ENCODE results near the gene HCK. TPM values are rescaled to one million over a fixed set of nuclear protein-coding genes. Genes with fewer than 3 reads are reported as not detected.

Gene HCK
- total RNA-seq, 1 donor from 2014 or later, result 0.78 TPM

- DNase-seq, result no peak
- Mint-ChIP-seq H3K27ac (ENCODE audit: unreplicated experiment) (peak overlapping the region; percentile 36), H3K4me3 (ENCODE audit: unreplicated experiment) (no peak overlapping the region), H3K36me3 (ENCODE audit: unreplicated experiment) (peaks cover 2% of the 10 kb centered on the region), H3K4me1 (ENCODE audit: low read depth, unreplicated experiment) (peaks cover 9% of the 10 kb centered on the region), H3K27me3 (ENCODE audit: unreplicated experiment) (peaks cover 9% of the 10 kb centered on the region), H3K9me3 (ENCODE audit: unreplicated experiment) (peaks cover 10% of the 10 kb centered on the region)
- TF ChIP-seq CTCF (IDR thresholded peaks at IDR 0.05; ENCODE audit: partially characterized antibody, unreplicated experiment), result no peak
Measured at GRCh38 chr20:32068174-32068573, 16.1 kb downstream of the HCK start.

- H3K4me3 Mint-ChIP-seq (ENCODE audit: unreplicated experiment), result no peak overlapping the region
- no peak for DNase-seq
- H3K27me3 Mint-ChIP-seq (ENCODE audit: unreplicated experiment), result peaks cover 9% of the 10 kb centered on the region
- TF ChIP-seq CTCF (IDR thresholded peaks at IDR 0.05; ENCODE audit: partially characterized antibody, unreplicated experiment), result no peak
- H3K27ac Mint-ChIP-seq (ENCODE audit: unreplicated experiment), result no peak overlapping the region
- H3K9me3 Mint-ChIP-seq (ENCODE audit: unreplicated experiment), result peaks cover 11% of the 10 kb centered on the region
- H3K36me3 Mint-ChIP-seq (ENCODE audit: unreplicated experiment), result peaks cover 5% of the 10 kb centered on the region
- H3K4me1 Mint-ChIP-seq (ENCODE audit: low read depth, unreplicated experiment), result peaks cover 9% of the 10 kb centered on the region
Measured at GRCh38 chr20:32069711-32070110, 17.7 kb downstream of the HCK start.

- Mint-ChIP-seq H3K4me1 (ENCODE audit: low read depth, unreplicated experiment) (peaks cover 9% of the 10 kb centered on the region), H3K36me3 (ENCODE audit: unreplicated experiment) (peaks cover 5% of the 10 kb centered on the region), H3K4me3 (ENCODE audit: unreplicated experiment) (no peak overlapping the region), H3K27ac (ENCODE audit: unreplicated experiment) (no peak overlapping the region), H3K9me3 (ENCODE audit: unreplicated experiment) (peaks cover 12% of the 10 kb centered on the region), H3K27me3 (ENCODE audit: unreplicated experiment) (peaks cover 10% of the 10 kb centered on the region)
- no peak for DNase-seq
- TF ChIP-seq CTCF (IDR thresholded peaks at IDR 0.05; ENCODE audit: partially characterized antibody, unreplicated experiment), result no peak
Measured at GRCh38 chr20:32070282-32070681, 18.2 kb downstream of the HCK start.

- no peak for DNase-seq
- Mint-ChIP-seq H3K27me3 (ENCODE audit: unreplicated experiment) (peaks cover 14% of the 10 kb centered on the region), H3K36me3 (ENCODE audit: unreplicated experiment) (peaks cover 9% of the 10 kb centered on the region), H3K9me3 (ENCODE audit: unreplicated experiment) (peaks cover 13% of the 10 kb centered on the region), H3K4me3 (ENCODE audit: unreplicated experiment) (no peak overlapping the region), H3K27ac (ENCODE audit: unreplicated experiment) (no peak overlapping the region), H3K4me1 (ENCODE audit: low read depth, unreplicated experiment) (peaks cover 9% of the 10 kb centered on the region)
- no peak for TF ChIP-seq CTCF (IDR thresholded peaks at IDR 0.05; ENCODE audit: partially characterized antibody, unreplicated experiment)
Measured at GRCh38 chr20:32070690-32071213, 18.7 kb downstream of the HCK start.

GRCh38 chr20:32071395-32072167, 19.5 kb downstream of the HCK start:
- Mint-ChIP-seq H3K27ac (ENCODE audit: unreplicated experiment) (no peak overlapping the region), H3K4me1 (ENCODE audit: low read depth, unreplicated experiment) (peaks cover 9% of the 10 kb centered on the region), H3K27me3 (ENCODE audit: unreplicated experiment) (peaks cover 10% of the 10 kb centered on the region), H3K36me3 (ENCODE audit: unreplicated experiment) (peaks cover 9% of the 10 kb centered on the region), H3K9me3 (ENCODE audit: unreplicated experiment) (peaks cover 13% of the 10 kb centered on the region), H3K4me3 (ENCODE audit: unreplicated experiment) (no peak overlapping the region)
- TF ChIP-seq CTCF (IDR thresholded peaks at IDR 0.05; ENCODE audit: partially characterized antibody, unreplicated experiment), result no peak
- DNase-seq, result no peak

Measured in glutamatergic neuron (in vitro differentiated cells).